Globus pallidus (tissue), 1 donor: ENCODE measurements around the gene RIMBP3B.
"Not testable (repeated sequence)": the region's sequence is repeated elsewhere in the genome, so short reads cannot be mapped to it uniquely, and the experiment has no call there.

ENCODE experiments used
- DNase-seq: peaks from one replicate; pipeline ENCODE4 v3.0.0-alpha.2; 2015; ENCODE audit warnings: low spot score

RIMBP3B gene

DNA sequence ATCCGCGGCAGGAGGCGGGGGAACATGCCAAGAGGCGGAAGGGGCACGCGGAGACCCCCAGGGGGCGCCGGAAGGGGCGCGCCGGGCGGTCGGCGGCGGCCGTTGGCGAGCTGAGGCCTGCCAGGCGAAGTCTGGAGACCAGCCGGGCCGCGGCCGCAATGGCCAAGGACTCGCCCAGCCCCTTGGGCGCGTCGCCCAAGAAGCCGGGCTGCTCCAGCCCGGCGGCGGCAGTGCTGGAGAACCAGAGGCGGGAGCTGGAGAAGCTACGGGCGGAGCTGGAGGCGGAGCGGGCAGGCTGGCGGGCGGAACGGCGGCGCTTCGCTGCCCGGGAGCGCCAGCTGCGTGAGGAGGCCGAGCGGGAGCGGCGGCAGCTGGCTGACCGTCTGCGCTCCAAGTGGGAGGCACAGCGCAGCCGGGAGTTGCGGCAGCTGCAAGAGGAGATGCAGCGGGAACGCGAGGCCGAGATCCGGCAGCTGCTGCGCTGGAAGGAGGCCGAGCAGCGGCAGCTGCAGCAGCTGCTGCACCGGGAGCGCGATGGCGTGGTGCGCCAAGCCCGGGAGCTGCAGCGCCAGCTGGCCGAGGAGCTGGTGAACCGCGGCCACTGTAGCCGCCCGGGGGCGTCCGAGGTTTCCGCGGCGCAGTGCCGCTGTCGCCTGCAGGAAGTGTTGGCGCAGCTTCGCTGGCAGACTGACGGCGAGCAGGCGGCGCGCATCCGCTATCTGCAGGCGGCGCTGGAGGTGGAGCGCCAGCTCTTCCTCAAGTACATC lies at the start of gene RIMBP3B:
RIMBP3B (plus strand) TSS at position 51 of the 767 bp plus-strand sequence; CDS start at position 159, 108 bp downstream.
- not testable (repeated sequence) for DNase-seq

- DNase-seq, result not testable (repeated sequence)
Observed at GRCh38 chr22:21357527-21357926, 26.0 kb upstream of the RIMBP3B start.

DNA sequence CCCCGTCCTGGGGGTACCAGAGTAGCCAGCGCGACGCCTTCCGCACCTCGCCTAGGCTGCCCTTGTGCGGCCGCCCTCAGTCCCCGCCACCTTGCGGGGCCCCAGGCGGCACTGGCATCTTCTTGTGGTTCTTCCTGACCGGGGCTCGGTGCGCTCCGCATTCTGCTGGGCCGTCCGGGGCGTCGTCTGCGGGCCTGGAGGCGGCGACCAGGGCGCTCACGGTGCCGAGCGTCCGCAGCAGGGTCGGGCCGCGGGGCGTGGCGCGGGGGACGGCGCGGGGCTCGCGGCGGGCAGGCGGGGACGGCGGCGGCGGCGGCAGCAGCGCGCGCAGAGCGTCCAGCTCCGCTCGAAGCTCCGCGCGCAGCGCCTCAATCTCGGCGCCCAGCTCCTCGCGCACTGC lies 23.0 kb upstream of the RIMBP3B start:
- not testable (repeated sequence) for DNase-seq

DNA sequence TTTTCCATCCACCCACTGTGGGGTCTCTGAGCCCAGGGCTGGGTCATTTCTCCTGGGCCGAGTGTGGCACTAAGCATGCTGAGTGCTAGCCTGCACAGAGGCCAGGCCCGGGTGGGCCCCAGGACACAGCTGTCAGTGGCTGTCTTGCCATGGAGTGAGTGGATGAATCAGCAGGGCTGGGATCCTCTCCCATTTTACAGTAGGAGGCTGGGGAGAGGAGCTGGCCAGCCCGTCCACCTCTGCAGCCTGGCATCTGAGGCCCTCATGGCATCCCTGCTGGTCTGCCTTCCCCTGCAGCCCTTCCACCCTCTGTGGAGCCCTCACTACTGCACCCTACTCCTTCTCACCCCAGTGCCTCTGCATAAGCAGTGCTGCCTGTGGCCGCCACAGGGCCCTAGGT lies 21.1 kb upstream of the RIMBP3B start:
- DNase-seq, result not testable (repeated sequence)

GRCh38 chr22:21363061-21363460 lies 20.5 kb upstream of the RIMBP3B start:
- not testable (repeated sequence) for DNase-seq

- DNase-seq, result not testable (repeated sequence)
Observed at GRCh38 chr22:21363803-21364202, 19.7 kb upstream of the RIMBP3B start.

GRCh38 chr22:21364362-21364761 lies 19.2 kb upstream of the RIMBP3B start:
- DNase-seq, result not testable (repeated sequence)

DNA sequence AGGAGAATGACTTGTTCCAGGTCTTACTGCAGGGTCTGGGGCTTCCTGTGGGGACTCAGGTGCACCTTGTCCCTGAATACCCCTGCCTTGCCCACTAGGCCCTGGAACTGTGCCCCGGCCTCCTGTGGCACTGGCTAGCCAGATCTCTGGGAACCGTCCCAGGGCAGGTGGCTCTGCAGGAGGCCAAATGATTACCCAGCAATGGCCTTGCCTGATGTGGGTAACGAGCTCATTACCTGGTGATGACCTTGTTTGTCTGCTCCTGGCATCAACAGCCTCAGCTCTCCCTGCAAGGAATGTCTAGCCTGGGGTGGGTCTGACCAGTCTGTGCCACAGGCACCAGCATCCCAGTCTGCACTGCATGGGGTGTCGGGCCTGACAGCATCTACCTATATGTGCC lies 18.2 kb upstream of the RIMBP3B start:
- not testable (repeated sequence) for DNase-seq

GRCh38 chr22:21368603-21369310 lies 14.8 kb upstream of the RIMBP3B start:
- DNase-seq, result not testable (repeated sequence)

DNA sequence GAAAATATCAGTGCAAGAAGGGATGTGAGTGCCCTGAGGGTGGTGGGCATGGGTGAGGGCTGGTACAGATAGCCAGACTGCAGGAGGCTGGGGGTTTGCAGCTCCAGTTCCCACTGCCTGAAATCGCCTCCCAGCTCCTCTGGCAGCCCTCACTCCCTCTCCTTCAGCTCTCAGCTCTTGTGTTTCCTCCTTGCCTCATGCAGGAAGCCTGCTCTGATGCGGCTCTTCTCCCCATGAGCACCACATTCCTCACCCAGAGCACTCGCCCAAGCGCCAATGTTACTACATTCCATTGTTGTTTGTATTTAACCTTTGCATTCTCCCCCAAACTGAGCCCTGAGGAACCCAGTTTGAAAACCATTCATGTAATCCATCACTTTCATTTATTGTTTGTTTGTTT lies 7.7 kb upstream of the RIMBP3B start:
- DNase-seq, result not testable (repeated sequence)

DNA sequence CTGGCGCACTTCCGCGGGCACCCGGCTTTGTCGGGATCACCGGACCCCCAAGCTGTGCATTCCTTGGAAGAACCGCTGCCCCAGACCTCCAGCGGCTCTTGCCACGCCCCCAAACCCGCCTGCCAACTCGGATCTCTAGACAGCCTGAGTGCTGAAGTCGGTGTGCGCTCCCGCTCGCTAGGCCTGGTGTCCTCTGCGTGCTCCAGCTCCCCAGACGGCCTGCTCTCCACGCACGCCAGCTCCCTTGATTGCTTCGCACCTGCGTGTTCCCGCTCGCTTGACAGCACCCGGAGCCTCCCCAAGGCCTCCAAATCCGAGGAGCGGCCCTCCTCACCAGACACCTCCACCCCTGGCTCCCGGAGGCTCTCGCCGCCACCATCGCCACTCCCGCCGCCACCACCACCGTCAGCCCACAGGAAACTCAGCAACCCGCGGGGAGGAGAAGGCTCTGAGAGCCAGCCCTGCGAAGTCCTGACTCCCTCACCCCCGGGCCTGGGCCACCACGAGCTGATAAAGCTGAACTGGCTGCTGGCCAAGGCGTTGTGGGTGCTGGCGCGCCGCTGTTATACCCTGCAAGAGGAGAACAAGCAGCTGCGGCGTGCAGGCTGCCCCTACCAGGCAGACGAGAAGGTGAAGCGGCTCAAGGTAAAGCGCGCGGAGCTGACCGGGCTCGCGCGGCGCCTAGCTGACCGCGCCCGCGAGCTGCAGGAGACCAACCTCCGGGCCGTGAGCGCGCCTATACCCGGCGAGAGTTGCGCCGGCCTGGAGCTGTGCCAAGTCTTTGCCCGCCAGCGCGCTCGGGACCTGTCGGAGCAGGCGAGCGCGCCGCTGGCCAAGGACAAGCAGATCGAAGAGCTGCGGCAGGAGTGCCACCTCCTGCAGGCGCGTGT lies 1.2 kb downstream of the RIMBP3B start:
- not testable (repeated sequence) for DNase-seq

DNA sequence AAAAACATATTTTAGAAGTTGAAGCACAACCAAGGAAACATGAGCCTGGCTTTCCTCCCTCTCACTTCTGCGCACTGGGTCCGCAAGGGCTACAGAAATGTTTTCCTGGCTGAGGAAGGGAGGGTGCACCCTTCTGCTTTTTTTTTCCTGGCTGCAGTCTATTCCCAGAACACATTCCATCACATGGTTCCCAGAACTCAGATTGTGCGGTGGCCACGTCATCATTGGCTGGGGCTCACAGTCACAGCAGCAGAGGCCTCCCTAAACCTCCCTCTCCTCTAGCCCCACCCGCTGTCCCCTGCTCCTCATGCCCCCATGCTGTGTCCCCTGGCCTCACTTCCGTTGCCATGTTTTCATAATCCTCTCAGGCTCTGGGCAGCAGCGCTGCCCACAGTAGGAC lies 5.9 kb downstream of the RIMBP3B start:
- DNase-seq, result not testable (repeated sequence)

GRCh38 chr22:21390013-21390412 lies 6.5 kb downstream of the RIMBP3B start:
- not testable (repeated sequence) for DNase-seq

GRCh38 chr22:21394613-21395012 lies 11.1 kb downstream of the RIMBP3B start:
- not testable (repeated sequence) for DNase-seq

DNA sequence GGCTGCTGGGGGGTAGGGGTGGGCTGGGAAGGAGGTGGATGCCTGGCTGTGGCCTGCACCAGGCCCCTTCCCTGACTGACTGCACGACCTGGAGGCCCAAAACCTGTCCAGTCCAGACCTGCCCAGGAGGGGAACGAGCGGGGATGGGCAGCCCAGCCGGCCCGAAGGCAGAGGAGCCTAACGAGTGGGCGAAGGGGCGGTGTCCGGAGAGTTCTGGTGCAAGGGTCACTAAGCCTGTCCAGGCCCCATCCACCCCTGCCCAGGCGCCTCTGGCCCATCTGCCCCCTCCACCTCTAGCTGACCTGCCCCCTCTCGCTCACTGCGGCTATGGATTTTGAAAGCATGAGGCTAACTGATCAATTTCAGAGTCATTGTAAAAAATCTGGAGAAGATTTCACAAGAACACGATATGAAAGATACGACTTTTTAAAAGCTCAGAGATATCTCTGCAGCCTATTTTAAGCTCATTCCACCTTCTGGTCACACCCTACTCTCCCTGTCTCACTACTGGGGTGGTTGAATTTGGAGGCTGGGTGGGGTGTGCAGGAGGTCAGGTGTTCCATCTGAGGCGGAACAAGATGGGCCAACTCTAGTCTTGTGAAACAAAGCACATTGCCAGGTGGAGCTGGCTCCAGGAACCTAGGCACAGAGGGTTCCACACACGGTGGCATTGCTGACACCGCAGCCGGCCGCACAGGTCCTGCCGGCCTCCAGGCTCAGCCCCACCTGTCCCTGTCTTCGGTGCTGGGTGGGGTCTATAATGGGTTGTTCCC lies 17.8 kb downstream of the RIMBP3B start:
- not testable (repeated sequence) for DNase-seq

GRCh38 chr22:21402763-21403314 lies 19.3 kb downstream of the RIMBP3B start:
- not testable (repeated sequence) for DNase-seq

DNA sequence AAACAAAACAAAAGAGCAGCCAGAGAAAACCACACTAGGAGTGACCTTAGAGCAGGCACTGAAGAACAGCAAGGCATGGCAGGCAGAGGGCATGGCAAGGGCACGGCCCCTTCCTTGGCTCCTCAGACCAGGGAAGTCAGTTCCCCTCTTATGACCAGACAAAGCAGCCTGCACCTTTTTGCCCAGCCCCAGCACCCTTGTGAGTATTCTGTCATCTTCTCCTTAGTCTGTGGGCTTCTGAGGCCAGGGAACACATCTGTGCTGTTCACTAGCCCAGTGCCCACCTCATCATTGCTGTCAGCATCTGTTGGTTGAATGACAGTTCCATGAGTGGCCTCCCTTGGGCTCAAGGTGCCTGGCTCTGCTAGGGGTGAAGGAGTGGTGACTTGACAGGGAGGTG lies 23.6 kb downstream of the RIMBP3B start:
- DNase-seq, result not testable (repeated sequence)

- not testable (repeated sequence) for DNase-seq
Observed at GRCh38 chr22:21407792-21408191, 24.2 kb downstream of the RIMBP3B start.

GRCh38 chr22:21416375-21416774 lies 32.8 kb downstream of the RIMBP3B start:
- DNase-seq, result not testable (repeated sequence)

- not testable (repeated sequence) for DNase-seq
Observed at GRCh38 chr22:21417227-21417746, 33.7 kb downstream of the RIMBP3B start, which contains the start of gene HIC2. HIC2 (plus strand) TSS chr22:21417371; CDS start chr22:21442832, 25,461 bp downstream.
